ENCODE results near the gene LAPTM5.

GRCh38 chr1:30785714-30786113 lies 28.1 kb upstream of the LAPTM5 start:
- TF ChIP-seq, protein P1, sequence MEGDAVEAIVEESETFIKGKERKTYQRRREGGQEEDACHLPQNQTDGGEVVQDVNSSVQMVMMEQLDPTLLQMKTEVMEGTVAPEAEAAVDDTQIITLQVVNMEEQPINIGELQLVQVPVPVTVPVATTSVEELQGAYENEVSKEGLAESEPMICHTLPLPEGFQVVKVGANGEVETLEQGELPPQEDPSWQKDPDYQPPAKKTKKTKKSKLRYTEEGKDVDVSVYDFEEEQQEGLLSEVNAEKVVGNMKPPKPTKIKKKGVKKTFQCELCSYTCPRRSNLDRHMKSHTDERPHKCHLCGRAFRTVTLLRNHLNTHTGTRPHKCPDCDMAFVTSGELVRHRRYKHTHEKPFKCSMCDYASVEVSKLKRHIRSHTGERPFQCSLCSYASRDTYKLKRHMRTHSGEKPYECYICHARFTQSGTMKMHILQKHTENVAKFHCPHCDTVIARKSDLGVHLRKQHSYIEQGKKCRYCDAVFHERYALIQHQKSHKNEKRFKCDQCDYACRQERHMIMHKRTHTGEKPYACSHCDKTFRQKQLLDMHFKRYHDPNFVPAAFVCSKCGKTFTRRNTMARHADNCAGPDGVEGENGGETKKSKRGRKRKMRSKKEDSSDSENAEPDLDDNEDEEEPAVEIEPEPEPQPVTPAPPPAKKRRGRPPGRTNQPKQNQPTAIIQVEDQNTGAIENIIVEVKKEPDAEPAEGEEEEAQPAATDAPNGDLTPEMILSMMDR (IDR thresholded peaks at IDR 0.05 in 2 of 3, conservative IDR thresholded peaks at IDR 0.05 in 1 of 3; ENCODE audit: control insufficient read depth in 2 of 3, extremely low read depth in 1 of 3, insufficient read depth in 1 of 3, low read depth in 3 of 3, low read length in 3 of 3), result no peak
- TF ChIP-seq POLR2AphosphoS5 (IDR thresholded peaks at IDR 0.05; ENCODE audit: low read length), result no peak
- no peak for TF ChIP-seq RAD21 (IDR thresholded peaks at IDR 0.05; ENCODE audit: insufficient read depth, low read depth, low read length)
- TF ChIP-seq SIX5 (IDR thresholded peaks at IDR 0.05; ENCODE audit: low read depth, low read length, severe bottlenecking), result no peak

Measured in GM12878 (cell line).